Stimulated activated CD8-positive, alpha-beta memory T cell treated with anti-CD3 and anti-CD28 coated beads, Interleukin-12 subunit alpha, Interleukin-12 subunit beta, amount 100 ng/mL, for 24 hours (primary cell): ENCODE data around the gene MARCHF6.
"Not testable (repeated sequence)": the region's sequence is repeated elsewhere in the genome, so short reads cannot be mapped to it uniquely, and the experiment has no call there.

Source experiments
- DNase-seq: peaks from one replicate; pipeline ENCODE4 v3.0.0-alpha.2; 2020; ENCODE audit errors: extremely low read depth

The MARCHF6 gene

GRCh38 chr5:10376544-10376943 lies 23.0 kb downstream of the MARCHF6 start:
- no peak for DNase-seq

DNA sequence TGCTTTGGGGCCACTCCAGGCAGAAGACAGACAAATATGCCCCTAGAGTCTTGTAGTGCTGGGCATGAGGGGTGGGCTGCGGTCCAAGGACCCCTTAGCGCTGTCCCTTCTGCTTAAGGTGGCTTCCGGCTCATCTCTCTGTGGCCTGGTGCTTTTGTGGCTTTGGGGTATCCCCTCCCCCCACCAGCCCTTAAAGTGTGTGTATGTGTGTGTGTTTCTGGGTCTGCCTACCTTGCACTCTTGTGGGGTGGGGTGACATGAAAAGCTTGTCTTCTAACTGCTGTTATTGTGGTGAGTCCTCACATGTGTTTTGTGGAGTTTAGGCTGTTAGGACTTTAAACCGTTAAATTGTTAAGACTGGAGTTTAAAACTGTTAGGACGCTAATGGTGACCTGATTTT lies 23.6 kb downstream of the MARCHF6 start:
- DNase-seq = no peak

DNA sequence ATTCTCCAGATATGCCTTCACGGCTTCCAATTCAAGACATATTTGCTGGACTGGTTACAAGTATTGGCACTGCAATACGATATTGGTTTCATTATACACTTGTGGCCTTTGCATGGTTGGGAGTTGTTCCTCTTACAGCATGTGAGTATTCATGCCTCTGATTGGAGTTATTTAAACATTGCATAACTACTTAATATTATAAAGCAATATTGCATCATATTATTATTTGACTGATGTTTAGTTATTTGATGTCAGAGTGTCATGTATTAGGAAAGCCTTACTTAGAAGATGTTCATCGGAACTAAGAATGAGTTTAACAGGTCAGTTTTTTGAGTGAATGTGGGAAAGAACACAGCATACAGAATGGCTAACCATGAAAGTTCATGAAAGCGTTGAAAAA lies 28.3 kb downstream of the MARCHF6 start:
- no peak for DNase-seq

- no peak for DNase-seq
Observed at GRCh38 chr5:10384483-10384882, 31.0 kb downstream of the MARCHF6 start.

GRCh38 chr5:10387690-10388089 lies 34.2 kb downstream of the MARCHF6 start:
- DNase-seq = no peak

DNA sequence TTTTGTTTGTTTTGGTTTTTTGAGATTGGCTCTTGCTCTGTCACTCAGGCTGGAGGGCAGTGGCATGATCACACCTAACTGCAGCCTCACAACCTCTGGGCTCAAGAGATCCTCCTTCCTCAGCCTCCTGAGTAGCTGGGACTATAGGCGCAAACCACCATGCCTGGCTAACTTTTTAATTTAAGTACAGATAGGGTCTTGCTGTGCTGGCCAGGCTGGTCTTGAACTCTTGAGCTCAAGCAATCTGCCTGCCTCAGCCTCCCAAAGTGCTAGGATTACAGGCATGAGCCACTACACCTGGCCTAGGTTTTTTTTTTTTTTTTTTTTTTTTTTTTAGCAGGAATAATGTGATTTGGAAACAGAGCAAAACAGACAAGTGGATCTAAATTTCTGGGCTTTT lies 37.6 kb downstream of the MARCHF6 start:
- DNase-seq = no peak

GRCh38 chr5:10392567-10393328 lies 39.3 kb downstream of the MARCHF6 start:
- not testable (repeated sequence) for DNase-seq

DNA sequence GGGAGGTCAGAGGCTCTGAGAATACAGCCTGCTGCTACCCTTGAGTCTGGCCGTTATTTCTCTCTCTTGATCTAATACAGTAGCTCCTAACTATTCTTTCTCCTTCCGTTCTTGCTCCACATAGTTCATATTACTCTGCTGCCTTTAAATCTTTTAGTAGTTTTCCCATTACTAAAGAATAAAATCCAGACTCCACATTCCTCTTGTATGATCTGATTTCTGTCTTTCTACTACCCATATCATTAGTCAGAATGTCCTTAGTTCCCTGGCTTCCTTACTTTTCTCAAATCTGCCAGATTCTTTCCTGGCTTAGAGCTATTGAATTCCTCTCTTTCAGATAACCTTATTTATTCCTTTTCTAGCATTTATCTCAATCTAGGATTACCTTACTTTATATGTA lies 40.0 kb downstream of the MARCHF6 start:
- no peak for DNase-seq

- DNase-seq = no peak
Observed at GRCh38 chr5:10396552-10396951, 43.1 kb downstream of the MARCHF6 start.

- DNase-seq = no peak
Observed at GRCh38 chr5:10399839-10400238, 46.3 kb downstream of the MARCHF6 start.

DNA sequence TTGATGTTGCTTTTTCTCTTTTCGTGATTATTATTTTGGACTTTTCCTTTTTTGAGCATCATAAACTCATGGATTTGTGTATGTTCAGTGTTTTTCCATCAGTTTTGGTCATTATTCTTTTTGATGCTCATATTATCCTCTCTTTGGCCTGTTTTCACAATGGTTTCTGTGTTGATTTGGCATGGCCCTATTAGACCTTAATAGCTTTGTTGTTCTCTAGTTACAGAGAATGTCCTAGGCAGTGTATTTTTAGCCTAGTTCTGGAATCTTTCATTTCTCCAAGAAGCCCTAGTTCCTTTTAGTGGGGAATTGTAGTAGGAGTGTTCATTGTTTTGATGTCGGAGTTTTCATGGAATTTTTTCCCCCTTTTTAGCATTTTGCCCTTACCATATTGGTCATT lies 46.9 kb downstream of the MARCHF6 start:
- no peak for DNase-seq

- no peak for DNase-seq
Observed at GRCh38 chr5:10400831-10401230, 47.3 kb downstream of the MARCHF6 start.

DNA sequence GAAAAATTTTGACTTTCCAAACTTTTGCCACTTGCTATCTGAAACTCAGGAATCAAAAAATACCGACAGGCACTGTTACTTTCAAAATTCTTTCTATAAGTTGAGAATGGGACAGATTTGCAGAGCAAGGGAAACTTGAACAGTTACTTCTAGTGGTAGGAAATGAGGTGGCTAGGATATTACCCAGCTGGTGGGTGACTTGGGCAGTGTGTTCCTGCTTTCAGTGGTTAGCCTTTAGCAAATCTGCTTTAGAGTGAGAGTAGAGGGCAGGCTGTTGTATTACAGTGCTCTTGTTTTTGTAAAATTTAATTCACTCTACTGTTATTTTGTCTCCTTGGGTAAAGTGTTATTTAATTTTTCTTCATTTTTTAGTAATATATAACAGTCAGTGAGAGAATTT lies 48.0 kb downstream of the MARCHF6 start:
- DNase-seq = no peak
